Esophagus squamous epithelium (tissue), 4 donors: ENCODE measurements around the gene FGF18.

Experiments used
- CTCF ChIP-seq, 6 experiments: fragments of 450-650 bp in 4 of 6; fragments of 200-600 bp in 2 of 6; sonication (generic) in 2 of 6; IDR thresholded peaks; one replicate each; pipeline ENCODE4 v1.5.1; 2016 to 2019; ENCODE audit warnings: antibody characterized with exemption in 6 of 6, mild to moderate bottlenecking in 4 of 6, moderate library complexity in 4 of 6
- POLR2A ChIP-seq, 4 donors: fragments of 450-650 bp; IDR thresholded peaks; one replicate each; pipeline ENCODE4 v1.6.1; 2017; ENCODE audit warnings: antibody characterized with exemption in 4 of 4, mild to moderate bottlenecking in 4 of 4, moderate library complexity in 3 of 4

- TF ChIP-seq CTCF (IDR thresholded peaks at IDR 0.05) (no peak), POLR2A (IDR thresholded peaks at IDR 0.05) (no peak)
Measured at GRCh38 chr5:171386006-171386671, 33.3 kb upstream of the FGF18 start.
